ENCODE results near the gene LRRC7.

Gene LRRC7

DNA sequence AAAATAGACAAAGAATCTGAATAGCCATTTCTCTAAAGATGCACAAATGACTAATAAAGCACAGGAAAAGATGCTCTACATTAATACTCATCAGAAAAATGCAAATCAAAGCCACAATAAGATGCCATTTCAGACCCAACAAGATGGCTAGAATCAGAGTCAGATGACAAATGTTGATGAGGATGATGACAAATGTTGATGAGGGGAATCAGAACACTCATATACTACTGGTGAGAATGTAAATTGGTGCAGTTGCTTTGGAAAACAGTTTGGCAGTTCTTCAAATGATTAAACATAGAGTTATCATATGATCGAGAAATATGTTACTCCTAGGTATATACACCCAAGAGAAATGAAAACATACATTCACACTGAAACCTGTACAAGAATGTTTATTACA, 603.8 kb downstream of the LRRC7 start:
- H3K4me1 Mint-ChIP-seq (ENCODE audit: low read depth): peaks cover 13% of the 10 kb centered on the region
- no peaks in the 10 kb centered on the region for H3K9me3 Mint-ChIP-seq
- no peak for DNase-seq

More for the DNA sequence above, 603.8 kb downstream of the LRRC7 start:
- peaks cover 75% of the 10 kb centered on the region for H3K36me3 Mint-ChIP-seq (ENCODE audit: low read depth)
- no peaks in the 10 kb centered on the region for H3K27me3 Mint-ChIP-seq
- no peak overlapping the region for H3K4me3 Mint-ChIP-seq
- no peak overlapping the region for H3K27ac Mint-ChIP-seq

Data from activated T-cell treated with anti-CD3 and anti-CD28 coated beads, Interleukin-2, amount 50 U/mL, for 24 hours (primary cell).